GM12878 (cell line): Measurements from ENCODE around the gene NR6A1. TPM values are rescaled to one million over a fixed set of nuclear protein-coding genes. Genes with fewer than 3 reads are reported as not detected.

Experiments
- ATAC-seq: fragments of 200-7000 bp; cut with Tn5 transposase; 3 replicates; pipeline ENCODE4 v1.9.1; 2020; ENCODE audit warnings: mild to moderate bottlenecking, moderate library complexity
- BruUV-seq: library from RNA; stranded (reverse); fragments of 400-500 nt; replicated peaks from 2 replicates; lab custom pipeline; 2021; lab: Mats Ljungman, UMichigan
- CTCF ChIA-PET: fragments of 300-600 bp; sonication (Branson Sonifier 250); formaldehyde crosslinking; extraction: SDS; loops from one replicate; lab custom pipeline; 2021; ENCODE audit warnings: inconsistent platforms; lab: Yijun Ruan, JAX
- POLR2A ChIA-PET: fragments of 350-600 bp; formaldehyde crosslinking; extraction: SDS; loops from one replicate; lab custom pipeline; 2021; ENCODE audit warnings: inconsistent platforms; lab: Charles Lee
- RAD21 ChIA-PET: fragments of 300-600 bp; sonication (Branson Sonifier 250); formaldehyde crosslinking; loops from one replicate; lab custom pipeline; 2023; ENCODE audit warnings: antibody characterized with exemption; ENCODE audit not compliant: unreplicated experiment; lab: Charles Lee
- SMC1A ChIA-PET: fragments of 300-600 bp; sonication (Branson Sonifier 250); formaldehyde crosslinking; loops from one replicate; lab custom pipeline; 2023; ENCODE audit not compliant: unreplicated experiment, uncharacterized antibody; lab: Charles Lee
- DNase-seq: peaks from one replicate; pipeline ENCODE4 v3.0.0-alpha.2; 2011; ENCODE audit warnings: low read depth, low spot score
- FAIRE-seq: peaks from 3 replicates; lab custom pipeline; 2011; peaks lifted over from hg19 to GRCh38; lab: Jason Lieb, UNC
- H2AFZ ChIP-seq: 2 replicates; pipeline ENCODE4 v1.6.0; 2011; ENCODE audit warnings: low read depth, low read length, control low read depth; ENCODE audit not compliant: control insufficient read depth
- H3K27ac ChIP-seq: 2 replicates; pipeline ENCODE4 v1.5.1; 2011; ENCODE audit warnings: control low read depth; ENCODE audit not compliant: control insufficient read depth, insufficient read depth
- H3K27me3 ChIP-seq, 2 experiments: replicated peaks in 1 of 2; 2 replicates each; pipeline versions ENCODE4 v1.6.0 to v1.6.1; 2011; ENCODE audit warnings: low read length in 1 of 2; ENCODE audit not compliant: control insufficient read depth in 2 of 2, insufficient read depth in 2 of 2
- H3K36me3 ChIP-seq, 2 experiments: 2 replicates each; pipeline ENCODE4 v1.5.1; 2011; ENCODE audit warnings: low read length in 1 of 2; ENCODE audit not compliant: control insufficient read depth in 2 of 2, insufficient read depth in 2 of 2
- H3K4me1 ChIP-seq: 2 replicates; pipeline ENCODE4 v1.6.1; 2011; ENCODE audit warnings: mild to moderate bottlenecking, low read length, moderate library complexity, mixed read lengths; ENCODE audit not compliant: control insufficient read depth, insufficient read depth
- H3K4me2 ChIP-seq: 2 replicates; pipeline ENCODE4 v1.6.0; 2011; ENCODE audit warnings: control low read depth; ENCODE audit not compliant: control insufficient read depth, insufficient read depth
- H3K4me3 ChIP-seq: fragments of 200-600 bp; sonication (generic); 2 replicates; pipeline ENCODE4 v1.5.1; 2016
- H3K79me2 ChIP-seq: 2 replicates; pipeline ENCODE4 v1.6.0; 2011; ENCODE audit warnings: low read length; ENCODE audit not compliant: control insufficient read depth, insufficient read depth
- H3K9ac ChIP-seq: 2 replicates; pipeline ENCODE4 v1.8.0; 2011; ENCODE audit warnings: low read length, control low read depth, mixed read lengths; ENCODE audit not compliant: control insufficient read depth, insufficient read depth
- H3K9me3 ChIP-seq: replicated peaks from 3 replicates; pipeline ENCODE4 v1.5.1; 2011; ENCODE audit warnings: mild to moderate bottlenecking, low read length; ENCODE audit not compliant: control insufficient read depth, insufficient read depth
- H4K20me1 ChIP-seq: 2 replicates; pipeline ENCODE4 v1.6.0; 2011; ENCODE audit not compliant: control insufficient read depth, insufficient read depth
- ATF7 ChIP-seq: fragments of 450-650 bp; IDR thresholded peaks from 2 replicates; pipeline ENCODE4 v1.6.1; 2016; ENCODE audit warnings: low read depth, mild to moderate bottlenecking
- CEBPB ChIP-seq, 2 experiments: fragments of 150-350 bp in 1 of 2; IDR thresholded peaks; 2 replicates each; pipeline ENCODE4 v1.6.1; 2012 to 2014; ENCODE audit warnings: low read depth in 2 of 2, low read length in 2 of 2, borderline replicate concordance in 1 of 2, inconsistent platforms in 1 of 2
- GATAD2B ChIP-seq: fragments of 450-650 bp; conservative IDR thresholded peaks from 2 replicates; pipeline ENCODE4 v1.6.1; 2017; ENCODE audit warnings: low read depth, mild to moderate bottlenecking, moderate library complexity
- JUND ChIP-seq: IDR thresholded peaks from 2 replicates; pipeline ENCODE4 v1.6.1; 2012; ENCODE audit warnings: low read depth, mild to moderate bottlenecking, low read length, improper control_type of control experiment, moderate library complexity
- KDM1A ChIP-seq: fragments of 200-600 bp; sonication (generic); IDR thresholded peaks from 2 replicates; pipeline ENCODE4 v1.6.1; 2016; ENCODE audit warnings: borderline replicate concordance
- MEF2A ChIP-seq: IDR thresholded peaks from 2 replicates; pipeline ENCODE4 v1.6.1; 2011; ENCODE audit warnings: low read depth, mild to moderate bottlenecking, low read length, moderate library complexity; ENCODE audit not compliant: insufficient read depth
- NFYB ChIP-seq: IDR thresholded peaks from 2 replicates; pipeline ENCODE4 v1.6.1; 2011; ENCODE audit warnings: low read depth, mild to moderate bottlenecking, low read length, improper control_type of control experiment, moderate library complexity; ENCODE audit not compliant: insufficient read depth
- RBBP5 ChIP-seq: fragments of 200-600 bp; sonication (generic); conservative IDR thresholded peaks from 2 replicates; pipeline ENCODE4 v1.6.1; 2016
- SMC3 ChIP-seq: IDR thresholded peaks from 2 replicates; pipeline ENCODE4 v1.6.1; 2011; ENCODE audit warnings: low read length, improper control_type of control experiment, borderline replicate concordance
- ZNF217 ChIP-seq: fragments of 450-650 bp; IDR thresholded peaks from 2 replicates; pipeline ENCODE4 v1.6.1; 2017; ENCODE audit warnings: antibody characterized with exemption, mild to moderate bottlenecking
- WGBS: methylation state at CpG from one replicate; pipeline ENCODE4 v1.1.6; 2016; ENCODE audit warnings: low lambda C conversion rate; ENCODE audit not compliant: insufficient replicate concordance, insufficient coverage; ENCODE audit errors: missing lambda C conversion rate; 5-methylcytosine and 5-hydroxymethylcytosine counted together
- in situ Hi-C: fragments of 300-500 bp; cut with MboI; formaldehyde crosslinking; loops from 9 replicates; pipeline ENCODE4 v1.14.3; 2018; ENCODE audit warnings: mixed read lengths
- intact Hi-C: fragments of 100-400 bp; cut with micrococcal nuclease; formaldehyde crosslinking; loops from one replicate; pipeline ENCODE4 v1.14.2; 2022; ENCODE audit not compliant: unreplicated experiment
- polyA plus RNA-seq, 11 experiments: library from polyadenylated mRNA; depleted of rRNA in 4 of 11; unstranded in 6 of 11; stranded (reverse) in 5 of 11; fragments of >200 nt; fragmentation: Nextera tagmentation in 4 of 11; fragmentation: Illumina TruSeq in 1 of 11; extraction: Ambion mirVana in 4 of 11; extraction: Trizol in 1 of 11; gene quantifications; 1 replicate in 1 of 11; 2 replicates in 10 of 11; pipeline versions ENCODE4 v1.2.1 to v1.2.3, GENCODE V29; 2011 to 2016; ENCODE audit warnings: inconsistent platforms in 2 of 11, missing spikeins in 2 of 11, low read depth in 1 of 11
- total RNA-seq, 4 experiments: library from RNA; depleted of rRNA in 3 of 4; stranded (reverse); fragments of >200 nt in 3 of 4; fragmentation: Illumina TruSeq in 1 of 4; extraction: Trizol in 1 of 4; gene quantifications; 2 replicates each; pipeline versions ENCODE4 v1.2.1 to v1.2.3, GENCODE V29; 2013 to 2021
- TF ChIP-seq, protein P1 (sequence below): fragments of 150-350 bp; IDR thresholded peaks from 2 replicates; pipeline ENCODE4 v1.6.1; 2016; ENCODE audit warnings: low read depth, low read length

Gene NR6A1
- total and polyA plus RNA-seq, 10 of the 15 experiments (the other 5 are each of a cell fraction or from before 2014, with no cell fraction given) = 1.2 to 9.2 (median 4.6) TPM

DNA sequence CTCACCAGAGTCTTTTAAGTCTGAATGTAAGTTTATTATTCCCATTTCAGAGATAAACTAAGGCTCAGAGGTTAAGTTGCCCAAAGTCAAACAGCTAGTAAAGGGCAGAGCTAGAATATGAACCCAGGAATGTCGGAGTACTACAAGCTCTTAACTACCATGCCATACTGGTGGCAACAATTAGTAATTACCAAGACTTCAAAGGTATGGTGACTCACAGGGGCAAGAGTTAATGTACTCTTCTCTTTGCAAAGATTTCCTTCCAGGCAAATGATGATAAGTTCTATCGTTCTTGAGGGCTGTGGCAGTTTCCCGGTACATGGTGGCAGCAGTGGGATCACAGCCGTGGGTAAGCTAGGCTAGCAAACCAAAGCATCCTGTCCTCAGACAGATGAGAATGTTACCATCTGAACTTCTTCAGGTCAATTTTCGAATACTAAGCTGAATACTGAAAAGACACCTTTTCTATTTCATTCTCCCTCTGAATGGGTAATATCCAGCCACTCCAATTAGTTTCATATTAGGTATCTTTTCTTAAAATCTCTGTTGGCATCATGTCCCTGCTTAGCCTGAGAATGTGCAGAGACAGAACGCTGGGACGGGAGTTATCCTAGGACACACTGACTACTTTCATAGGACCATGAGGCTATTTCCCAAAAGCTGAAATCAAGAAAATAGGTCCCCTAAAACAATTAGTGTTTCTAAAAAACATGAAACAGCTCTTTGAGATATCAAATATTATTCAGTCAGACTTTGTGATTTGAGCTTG is 147.0 kb downstream of the NR6A1 start:
- H3K27me3 ChIP-seq = no peaks in the 10 kb centered on the region
- no TSS peak for BruUV-seq
- H3K36me3 ChIP-seq = no peaks in the 10 kb centered on the region
- H3K79me2 ChIP-seq = peaks cover 3% of the 10 kb centered on the region
- in situ Hi-C loops (no loop called here), intact Hi-C loops (no loop called here)
- FAIRE-seq (no peak), DNase-seq (no peak)
- H4K20me1 ChIP-seq = no peaks in the 10 kb centered on the region
- no peaks in the 10 kb centered on the region; the same call in 2 of the 3 replicates for H3K9me3 ChIP-seq
- peaks cover 15% of the 10 kb centered on the region; the same call in 1 of the 2 replicates for H3K4me1 ChIP-seq
- ChIA-PET RAD21 (interaction anchor here (0.8 to 5.3 kb wide), 11 partner anchors 9 to 153 kb away, joined by 3 to 172 read pairs (median 3); partner anchors contain the start of gene OLFML2A), POLR2A (interaction anchor here (0.6 to 7.7 kb wide), 13 partner anchors 8 to 946 kb away, joined by 3 to 146 read pairs (median 4); no protein-coding TSS in a partner anchor)
- H3K4me2 ChIP-seq = no peak overlapping the region
- TF ChIP-seq MEF2A (no peak), JUND (no peak), RBBP5 (no peak), SMC3 (no peak), NFYB (no peak), ATF7 (no peak), GATAD2B (no peak), ZNF217 (no peak), CEBPB (IDR thresholded peaks at IDR 0.05; ENCODE audit: borderline replicate concordance in 1 of 2, low read depth in 2 of 2, low read length in 2 of 2) (no peak), KDM1A (no peak)
- TF ChIP-seq, protein P1, sequence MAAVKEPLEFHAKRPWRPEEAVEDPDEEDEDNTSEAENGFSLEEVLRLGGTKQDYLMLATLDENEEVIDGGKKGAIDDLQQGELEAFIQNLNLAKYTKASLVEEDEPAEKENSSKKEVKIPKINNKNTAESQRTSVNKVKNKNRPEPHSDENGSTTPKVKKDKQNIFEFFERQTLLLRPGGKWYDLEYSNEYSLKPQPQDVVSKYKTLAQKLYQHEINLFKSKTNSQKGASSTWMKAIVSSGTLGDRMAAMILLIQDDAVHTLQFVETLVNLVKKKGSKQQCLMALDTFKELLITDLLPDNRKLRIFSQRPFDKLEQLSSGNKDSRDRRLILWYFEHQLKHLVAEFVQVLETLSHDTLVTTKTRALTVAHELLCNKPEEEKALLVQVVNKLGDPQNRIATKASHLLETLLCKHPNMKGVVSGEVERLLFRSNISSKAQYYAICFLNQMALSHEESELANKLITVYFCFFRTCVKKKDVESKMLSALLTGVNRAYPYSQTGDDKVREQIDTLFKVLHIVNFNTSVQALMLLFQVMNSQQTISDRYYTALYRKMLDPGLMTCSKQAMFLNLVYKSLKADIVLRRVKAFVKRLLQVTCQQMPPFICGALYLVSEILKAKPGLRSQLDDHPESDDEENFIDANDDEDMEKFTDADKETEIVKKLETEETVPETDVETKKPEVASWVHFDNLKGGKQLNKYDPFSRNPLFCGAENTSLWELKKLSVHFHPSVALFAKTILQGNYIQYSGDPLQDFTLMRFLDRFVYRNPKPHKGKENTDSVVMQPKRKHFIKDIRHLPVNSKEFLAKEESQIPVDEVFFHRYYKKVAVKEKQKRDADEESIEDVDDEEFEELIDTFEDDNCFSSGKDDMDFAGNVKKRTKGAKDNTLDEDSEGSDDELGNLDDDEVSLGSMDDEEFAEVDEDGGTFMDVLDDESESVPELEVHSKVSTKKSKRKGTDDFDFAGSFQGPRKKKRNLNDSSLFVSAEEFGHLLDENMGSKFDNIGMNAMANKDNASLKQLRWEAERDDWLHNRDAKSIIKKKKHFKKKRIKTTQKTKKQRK = no peak
- TF ChIP-seq, all 136 proteins: peak for 0
- Histone ChIP-seq H2AFZ (no peak overlapping the region), H3K27ac (no peak overlapping the region), H3K4me3 (no peak overlapping the region), H3K9ac (no peak overlapping the region)
- 83% methylated on average over 7 of the region's 7 CpGs for WGBS
- no peak for ATAC-seq
- SMC1A ChIA-PET = interaction anchor here (0.6 to 7.2 kb wide), 18 partner anchors 7 to 147 kb away, joined by 3 to 160 read pairs (median 4); partner anchors contain the start of gene NR6A1
- CTCF ChIA-PET = interaction anchor here (0.6 to 5.4 kb wide), 14 partner anchors 9 to 1112 kb away, joined by 3 to 90 read pairs (median 4); no protein-coding TSS in a partner anchor
